GM19467 (cell line): ENCODE results near the gene LAMB4.

Experiments used
- ATAC-seq: cut with Tn5 transposase; IDR thresholded peaks from one replicate; pipeline ENCODE4 v1.9.1; 2021; ENCODE audit warnings: mild to moderate bottlenecking, moderate library complexity; ENCODE audit not compliant: unreplicated experiment

LAMB4 gene

GRCh38 chr7:107999779-108000560 lies 130.2 kb downstream of the LAMB4 start:
- ATAC-seq: no peak

GRCh38 chr7:107998660-107999480 lies 131.3 kb downstream of the LAMB4 start:
- ATAC-seq: no peak

GRCh38 chr7:107998150-107998549 lies 132.0 kb downstream of the LAMB4 start:
- ATAC-seq: no peak

GRCh38 chr7:107996072-107996882 lies 133.9 kb downstream of the LAMB4 start:
- ATAC-seq: no peak

GRCh38 chr7:107995184-107996071 lies 134.7 kb downstream of the LAMB4 start:
- no peak for ATAC-seq

GRCh38 chr7:107994421-107995030 lies 135.6 kb downstream of the LAMB4 start:
- ATAC-seq: no peak

- ATAC-seq: no peak
These were observed 136.3 kb downstream of the LAMB4 start for GRCh38 chr7:107993891-107994291.

- no peak for ATAC-seq
These were observed 140.4 kb downstream of the LAMB4 start for GRCh38 chr7:107989618-107990373.

GRCh38 chr7:107982918-107983389 lies 147.2 kb downstream of the LAMB4 start:
- no peak for ATAC-seq

- ATAC-seq: no peak
These were observed 147.9 kb downstream of the LAMB4 start for GRCh38 chr7:107982042-107982840.

GRCh38 chr7:107981466-107981865 lies 148.7 kb downstream of the LAMB4 start:
- no peak for ATAC-seq

GRCh38 chr7:107980671-107981190 lies 149.4 kb downstream of the LAMB4 start:
- ATAC-seq: no peak

GRCh38 chr7:107980171-107980570 lies 150.0 kb downstream of the LAMB4 start:
- ATAC-seq: no peak

- no peak for ATAC-seq
These were observed 151.2 kb downstream of the LAMB4 start for GRCh38 chr7:107978815-107979408.

- no peak for ATAC-seq
These were observed 153.1 kb downstream of the LAMB4 start for GRCh38 chr7:107977048-107977447.

GRCh38 chr7:107976620-107977019 lies 153.5 kb downstream of the LAMB4 start:
- ATAC-seq: no peak

GRCh38 chr7:107975394-107976013 lies 154.7 kb downstream of the LAMB4 start:
- ATAC-seq: no peak
